Liver (tissue), 9 donors: ENCODE results near the gene CCDC178. TPM values are rescaled to one million over a fixed set of nuclear protein-coding genes. Genes with fewer than 3 reads are reported as not detected.

Source experiments
- DNase-seq: peaks from one replicate; pipeline ENCODE4 v3.0.0-alpha.2; 2017; ENCODE audit warnings: low spot score
- H3K27ac ChIP-seq, 2 donors: one replicate each; pipeline ENCODE4 v1.7.0; 2013; ENCODE audit warnings: inconsistent platforms in 2 of 2, low read length in 2 of 2, control low read depth in 1 of 2, low read depth in 1 of 2, mild to moderate bottlenecking in 1 of 2
- H3K27me3 ChIP-seq, 4 donors: one replicate each; pipeline versions ENCODE4 v1.6.1 to v1.7.0; 2013; ENCODE audit warnings: low read length in 3 of 4, inconsistent platforms in 1 of 4, mild to moderate bottlenecking in 1 of 4, moderate library complexity in 1 of 4; ENCODE audit not compliant: control insufficient read depth in 4 of 4, insufficient read depth in 4 of 4
- H3K36me3 ChIP-seq, 4 donors: one replicate each; pipeline versions ENCODE4 v1.6.1 to v1.7.0; 2013; ENCODE audit warnings: low read length in 3 of 4, mild to moderate bottlenecking in 3 of 4, low read depth in 1 of 4, moderate library complexity in 1 of 4; ENCODE audit not compliant: control insufficient read depth in 4 of 4, insufficient read depth in 3 of 4
- H3K4me1 ChIP-seq, 4 donors: one replicate each; pipeline versions ENCODE4 v1.6.1 to v1.7.0; 2013; ENCODE audit warnings: low read length in 3 of 4, mild to moderate bottlenecking in 3 of 4, moderate library complexity in 1 of 4; ENCODE audit not compliant: control insufficient read depth in 4 of 4, insufficient read depth in 4 of 4
- H3K4me3 ChIP-seq, 3 donors: one replicate each; pipeline versions ENCODE4 v1.6.1 to v1.7.0; 2013; ENCODE audit warnings: low read length in 3 of 3, control low read depth in 1 of 3, low read depth in 1 of 3, mild to moderate bottlenecking in 1 of 3
- H3K9ac ChIP-seq, 2 donors: one replicate each; pipeline ENCODE4 v1.7.0; 2013; ENCODE audit warnings: low read length in 2 of 2, mild to moderate bottlenecking in 2 of 2, moderate library complexity in 2 of 2, control low read depth in 1 of 2, low read depth in 1 of 2
- H3K9me3 ChIP-seq, 4 donors: one replicate each; pipeline versions ENCODE4 v1.6.1 to v1.7.0; 2013; ENCODE audit warnings: low read length in 3 of 4; ENCODE audit not compliant: control insufficient read depth in 4 of 4
- EGR1 ChIP-seq, 2 donors: IDR thresholded peaks; 2 replicates each; pipeline ENCODE4 v1.6.1; 2016 to 2018; ENCODE audit warnings: antibody characterized with exemption in 2 of 2, low read depth in 2 of 2
- FOXA1 ChIP-seq: IDR thresholded peaks from 2 replicates; pipeline ENCODE4 v1.6.1; 2016; ENCODE audit warnings: antibody characterized with exemption
- FOXA2 ChIP-seq: IDR thresholded peaks from 2 replicates; pipeline ENCODE4 v1.6.1; 2016; ENCODE audit warnings: antibody characterized with exemption
- GABPA ChIP-seq, 2 donors: IDR thresholded peaks in 1 of 2; conservative IDR thresholded peaks in 1 of 2; 2 replicates each; pipeline ENCODE4 v1.6.1; 2016; ENCODE audit warnings: antibody characterized with exemption in 2 of 2, mild to moderate bottlenecking in 1 of 2, moderate library complexity in 1 of 2
- HNF4A ChIP-seq, 2 donors: conservative IDR thresholded peaks; 2 replicates each; pipeline ENCODE4 v1.6.1; 2016; ENCODE audit warnings: antibody characterized with exemption in 2 of 2, mild to moderate bottlenecking in 2 of 2
- HNF4G ChIP-seq: IDR thresholded peaks from 2 replicates; pipeline ENCODE4 v1.6.1; 2016; ENCODE audit warnings: antibody characterized with exemption
- JUND ChIP-seq, 2 donors: IDR thresholded peaks; 2 replicates each; pipeline ENCODE4 v1.6.1; 2016; ENCODE audit warnings: antibody characterized with exemption in 2 of 2
- NR2F2 ChIP-seq: IDR thresholded peaks from 2 replicates; pipeline ENCODE4 v1.6.1; 2016; ENCODE audit warnings: antibody characterized with exemption
- RAD21 ChIP-seq, 2 donors: IDR thresholded peaks; 2 replicates each; pipeline ENCODE4 v1.6.1; 2016; ENCODE audit warnings: antibody characterized with exemption in 2 of 2, mild to moderate bottlenecking in 2 of 2
- RXRA ChIP-seq, 2 donors: IDR thresholded peaks; 2 replicates each; pipeline ENCODE4 v1.6.1; 2017 to 2018; ENCODE audit warnings: antibody characterized with exemption in 2 of 2, mild to moderate bottlenecking in 1 of 2
- SP1 ChIP-seq: IDR thresholded peaks from 2 replicates; pipeline ENCODE4 v1.6.1; 2018; ENCODE audit warnings: antibody characterized with exemption, mild to moderate bottlenecking
- TAF1 ChIP-seq: conservative IDR thresholded peaks from 2 replicates; pipeline ENCODE4 v1.6.1; 2016; ENCODE audit warnings: antibody characterized with exemption, mild to moderate bottlenecking
- YY1 ChIP-seq: IDR thresholded peaks from 2 replicates; pipeline ENCODE4 v1.6.1; 2016; ENCODE audit warnings: antibody characterized with exemption, mild to moderate bottlenecking
- WGBS: extraction: QIAGEN DNeasy Blood & Tissue Kit; methylation state at CpG from one replicate; pipeline ENCODE4 v1.1.7; 2013; 5-methylcytosine and 5-hydroxymethylcytosine counted together
- polyA plus RNA-seq, 2 donors: library from polyadenylated mRNA; stranded (reverse) in 1 of 2; unstranded in 1 of 2; fragments of 200-250 nt in 1 of 2; fragments of >200 nt in 1 of 2; fragmentation: Nextera tagmentation in 1 of 2; extraction: Ambion mirVana in 1 of 2; gene quantifications; one replicate each; pipeline versions ENCODE4 v1.2.1 to v1.2.3, GENCODE V29; 2013 to 2015
- total RNA-seq, 2 donors: library from RNA; depleted of rRNA; stranded (reverse); fragments of >200 nt; gene quantifications; one replicate each; pipeline ENCODE4 v1.2.3, GENCODE V29; 2014
- TF ChIP-seq, protein P1 (sequence below): fragments of 150-350 bp; IDR thresholded peaks from 2 replicates; pipeline ENCODE4 v1.5.1; 2017; ENCODE audit warnings: improper control_type of control experiment, low read depth, low read length; ENCODE audit not compliant: missing input control
- TF ChIP-seq, protein P2 (sequence below): IDR thresholded peaks from 2 replicates; pipeline ENCODE4 v1.6.1; 2016; ENCODE audit warnings: antibody characterized with exemption
- TF ChIP-seq, protein P3 (sequence below): IDR thresholded peaks from 2 replicates; pipeline ENCODE4 v1.6.1; 2016; ENCODE audit warnings: antibody characterized with exemption
- TF ChIP-seq, protein P4 (sequence below): IDR thresholded peaks from 2 replicates; pipeline ENCODE4 v1.6.1; 2016; ENCODE audit warnings: antibody characterized with exemption, mild to moderate bottlenecking
- TF ChIP-seq, protein P5 (sequence below): IDR thresholded peaks from 2 replicates; pipeline ENCODE4 v1.6.1; 2016; ENCODE audit warnings: antibody characterized with exemption
- donor health status: healthy.
- donor health status: healthy.
- donor health status: healthy.
- donor health status: healthy.
- donor health status: healthy.

The CCDC178 gene
- total and polyA plus RNA-seq, 4 donors: not detected

DNA sequence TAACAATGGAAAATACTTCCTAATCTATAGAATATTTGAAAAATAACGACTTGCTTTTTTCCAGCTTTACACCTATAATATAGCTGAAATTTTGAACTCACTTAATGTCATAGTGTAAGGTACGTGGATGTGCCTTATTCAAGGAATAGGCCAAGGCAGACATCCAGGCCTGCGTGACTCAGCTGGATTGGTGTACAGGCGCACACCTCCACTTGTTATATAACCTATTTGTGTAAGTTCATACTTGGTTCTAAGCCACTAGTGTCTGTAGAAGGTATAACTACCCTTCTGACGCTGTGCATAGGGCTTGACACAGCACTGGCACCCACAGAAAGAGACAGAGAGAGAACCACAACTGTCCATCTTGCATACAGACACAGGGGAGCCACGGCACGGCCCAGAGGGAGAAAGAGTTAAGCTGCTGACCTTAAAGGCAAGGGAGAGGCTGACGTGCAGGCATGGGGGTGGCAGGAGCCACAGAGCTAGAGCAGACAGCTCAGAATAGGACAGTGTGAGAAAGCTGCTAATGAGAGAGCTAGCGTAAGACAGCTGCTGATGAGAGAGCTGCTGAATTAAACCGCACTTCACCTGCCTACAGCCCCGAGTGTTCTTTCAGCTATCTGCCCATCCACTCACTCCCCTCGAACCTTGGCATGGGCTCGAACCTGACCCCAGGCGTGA, 16.1 kb downstream of the CCDC178 start (continued):
- TF ChIP-seq, protein P1, sequence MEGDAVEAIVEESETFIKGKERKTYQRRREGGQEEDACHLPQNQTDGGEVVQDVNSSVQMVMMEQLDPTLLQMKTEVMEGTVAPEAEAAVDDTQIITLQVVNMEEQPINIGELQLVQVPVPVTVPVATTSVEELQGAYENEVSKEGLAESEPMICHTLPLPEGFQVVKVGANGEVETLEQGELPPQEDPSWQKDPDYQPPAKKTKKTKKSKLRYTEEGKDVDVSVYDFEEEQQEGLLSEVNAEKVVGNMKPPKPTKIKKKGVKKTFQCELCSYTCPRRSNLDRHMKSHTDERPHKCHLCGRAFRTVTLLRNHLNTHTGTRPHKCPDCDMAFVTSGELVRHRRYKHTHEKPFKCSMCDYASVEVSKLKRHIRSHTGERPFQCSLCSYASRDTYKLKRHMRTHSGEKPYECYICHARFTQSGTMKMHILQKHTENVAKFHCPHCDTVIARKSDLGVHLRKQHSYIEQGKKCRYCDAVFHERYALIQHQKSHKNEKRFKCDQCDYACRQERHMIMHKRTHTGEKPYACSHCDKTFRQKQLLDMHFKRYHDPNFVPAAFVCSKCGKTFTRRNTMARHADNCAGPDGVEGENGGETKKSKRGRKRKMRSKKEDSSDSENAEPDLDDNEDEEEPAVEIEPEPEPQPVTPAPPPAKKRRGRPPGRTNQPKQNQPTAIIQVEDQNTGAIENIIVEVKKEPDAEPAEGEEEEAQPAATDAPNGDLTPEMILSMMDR: no peak
- TF ChIP-seq HNF4G (no peak), EGR1 (IDR thresholded peaks at IDR 0.05; ENCODE audit: low read depth in 2 of 2) (no peak), FOXA2 (no peak)

DNA sequence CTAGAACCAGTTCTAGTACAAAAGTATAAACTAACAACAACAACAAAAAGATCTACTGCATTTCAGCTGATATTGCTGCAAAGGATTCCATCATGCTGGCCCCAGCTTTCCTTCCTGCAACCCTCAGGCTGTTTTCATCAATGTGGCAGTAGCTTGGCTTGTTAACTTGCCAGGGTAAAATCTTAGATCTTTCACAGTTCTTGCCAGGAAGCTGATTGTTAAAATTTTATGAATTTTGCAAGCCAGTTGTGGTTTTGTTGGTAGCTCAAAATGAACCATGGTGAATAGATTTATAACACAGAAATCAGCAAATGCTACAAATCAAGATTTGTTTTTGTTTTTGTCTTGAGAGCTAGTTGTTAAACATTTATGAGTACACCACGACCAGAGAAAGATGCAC, 19.3 kb downstream of the CCDC178 start:
- no peak for DNase-seq
- Histone ChIP-seq H3K27ac (no peak overlapping the region), H3K9ac (no peak overlapping the region), H3K4me1 (no peaks in the 10 kb centered on the region), H3K36me3 (no peaks in the 10 kb centered on the region), H3K27me3 (no peaks in the 10 kb centered on the region), H3K9me3 (no peaks in the 10 kb centered on the region), H3K4me3 (no peak overlapping the region)
- 23% methylated on average over 1 of the region's 1 CpG for WGBS
- no peak for TF ChIP-seq HNF4A (conservative IDR thresholded peaks at IDR 0.05)
- TF ChIP-seq TAF1: no peak
- no peak for TF ChIP-seq JUND (IDR thresholded peaks at IDR 0.05)
- no peak for TF ChIP-seq EGR1 (IDR thresholded peaks at IDR 0.05; ENCODE audit: low read depth in 2 of 2)
- TF ChIP-seq, protein P2, sequence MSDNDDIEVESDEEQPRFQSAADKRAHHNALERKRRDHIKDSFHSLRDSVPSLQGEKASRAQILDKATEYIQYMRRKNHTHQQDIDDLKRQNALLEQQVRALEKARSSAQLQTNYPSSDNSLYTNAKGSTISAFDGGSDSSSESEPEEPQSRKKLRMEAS: no peak
- TF ChIP-seq, protein P3, sequence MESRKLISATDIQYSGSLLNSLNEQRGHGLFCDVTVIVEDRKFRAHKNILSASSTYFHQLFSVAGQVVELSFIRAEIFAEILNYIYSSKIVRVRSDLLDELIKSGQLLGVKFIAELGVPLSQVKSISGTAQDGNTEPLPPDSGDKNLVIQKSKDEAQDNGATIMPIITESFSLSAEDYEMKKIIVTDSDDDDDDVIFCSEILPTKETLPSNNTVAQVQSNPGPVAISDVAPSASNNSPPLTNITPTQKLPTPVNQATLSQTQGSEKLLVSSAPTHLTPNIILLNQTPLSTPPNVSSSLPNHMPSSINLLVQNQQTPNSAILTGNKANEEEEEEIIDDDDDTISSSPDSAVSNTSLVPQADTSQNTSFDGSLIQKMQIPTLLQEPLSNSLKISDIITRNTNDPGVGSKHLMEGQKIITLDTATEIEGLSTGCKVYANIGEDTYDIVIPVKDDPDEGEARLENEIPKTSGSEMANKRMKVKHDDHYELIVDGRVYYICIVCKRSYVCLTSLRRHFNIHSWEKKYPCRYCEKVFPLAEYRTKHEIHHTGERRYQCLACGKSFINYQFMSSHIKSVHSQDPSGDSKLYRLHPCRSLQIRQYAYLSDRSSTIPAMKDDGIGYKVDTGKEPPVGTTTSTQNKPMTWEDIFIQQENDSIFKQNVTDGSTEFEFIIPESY: no peak
- no peak for TF ChIP-seq RXRA (IDR thresholded peaks at IDR 0.05)
- no peak for TF ChIP-seq FOXA2
- TF ChIP-seq RAD21 (IDR thresholded peaks at IDR 0.05): no peak
- no peak for TF ChIP-seq SP1
- TF ChIP-seq, protein P4, sequence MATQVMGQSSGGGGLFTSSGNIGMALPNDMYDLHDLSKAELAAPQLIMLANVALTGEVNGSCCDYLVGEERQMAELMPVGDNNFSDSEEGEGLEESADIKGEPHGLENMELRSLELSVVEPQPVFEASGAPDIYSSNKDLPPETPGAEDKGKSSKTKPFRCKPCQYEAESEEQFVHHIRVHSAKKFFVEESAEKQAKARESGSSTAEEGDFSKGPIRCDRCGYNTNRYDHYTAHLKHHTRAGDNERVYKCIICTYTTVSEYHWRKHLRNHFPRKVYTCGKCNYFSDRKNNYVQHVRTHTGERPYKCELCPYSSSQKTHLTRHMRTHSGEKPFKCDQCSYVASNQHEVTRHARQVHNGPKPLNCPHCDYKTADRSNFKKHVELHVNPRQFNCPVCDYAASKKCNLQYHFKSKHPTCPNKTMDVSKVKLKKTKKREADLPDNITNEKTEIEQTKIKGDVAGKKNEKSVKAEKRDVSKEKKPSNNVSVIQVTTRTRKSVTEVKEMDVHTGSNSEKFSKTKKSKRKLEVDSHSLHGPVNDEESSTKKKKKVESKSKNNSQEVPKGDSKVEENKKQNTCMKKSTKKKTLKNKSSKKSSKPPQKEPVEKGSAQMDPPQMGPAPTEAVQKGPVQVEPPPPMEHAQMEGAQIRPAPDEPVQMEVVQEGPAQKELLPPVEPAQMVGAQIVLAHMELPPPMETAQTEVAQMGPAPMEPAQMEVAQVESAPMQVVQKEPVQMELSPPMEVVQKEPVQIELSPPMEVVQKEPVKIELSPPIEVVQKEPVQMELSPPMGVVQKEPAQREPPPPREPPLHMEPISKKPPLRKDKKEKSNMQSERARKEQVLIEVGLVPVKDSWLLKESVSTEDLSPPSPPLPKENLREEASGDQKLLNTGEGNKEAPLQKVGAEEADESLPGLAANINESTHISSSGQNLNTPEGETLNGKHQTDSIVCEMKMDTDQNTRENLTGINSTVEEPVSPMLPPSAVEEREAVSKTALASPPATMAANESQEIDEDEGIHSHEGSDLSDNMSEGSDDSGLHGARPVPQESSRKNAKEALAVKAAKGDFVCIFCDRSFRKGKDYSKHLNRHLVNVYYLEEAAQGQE: no peak
- TF ChIP-seq, protein P5, sequence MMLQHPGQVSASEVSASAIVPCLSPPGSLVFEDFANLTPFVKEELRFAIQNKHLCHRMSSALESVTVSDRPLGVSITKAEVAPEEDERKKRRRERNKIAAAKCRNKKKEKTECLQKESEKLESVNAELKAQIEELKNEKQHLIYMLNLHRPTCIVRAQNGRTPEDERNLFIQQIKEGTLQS: no peak
- TF ChIP-seq YY1: no peak
- no peak for TF ChIP-seq GABPA (IDR thresholded peaks at IDR 0.05 in 1 of 2, conservative IDR thresholded peaks at IDR 0.05 in 1 of 2)
- TF ChIP-seq FOXA1: no peak
- TF ChIP-seq, protein P1: no peak
- no peak for TF ChIP-seq HNF4G
- TF ChIP-seq NR2F2: no peak
